Astrocyte of the cerebellum (primary cell): Measurements from ENCODE around the gene MTF2.

Source experiments
- DNase-seq: peaks from one replicate; pipeline ENCODE4 v3.0.0-alpha.2; 2011; ENCODE audit warnings: low read depth
- H3K4me3 ChIP-seq: 2 replicates; pipeline ENCODE4 v1.5.1; 2011; ENCODE audit warnings: mild to moderate bottlenecking, low read depth, low read length, moderate library complexity
- in situ Hi-C: cut with HindIII; loops from 2 replicates; pipeline ENCODE4 v1.10.0; 2017; ENCODE audit warnings: low sequenced_read_pairs
- TF ChIP-seq, protein P1 (sequence below): IDR thresholded peaks from 2 replicates; pipeline ENCODE4 v1.5.1; 2012; ENCODE audit warnings: low read length, low read depth, moderate library complexity, mild to moderate bottlenecking; ENCODE audit errors: missing control alignments

The MTF2 gene

DNA sequence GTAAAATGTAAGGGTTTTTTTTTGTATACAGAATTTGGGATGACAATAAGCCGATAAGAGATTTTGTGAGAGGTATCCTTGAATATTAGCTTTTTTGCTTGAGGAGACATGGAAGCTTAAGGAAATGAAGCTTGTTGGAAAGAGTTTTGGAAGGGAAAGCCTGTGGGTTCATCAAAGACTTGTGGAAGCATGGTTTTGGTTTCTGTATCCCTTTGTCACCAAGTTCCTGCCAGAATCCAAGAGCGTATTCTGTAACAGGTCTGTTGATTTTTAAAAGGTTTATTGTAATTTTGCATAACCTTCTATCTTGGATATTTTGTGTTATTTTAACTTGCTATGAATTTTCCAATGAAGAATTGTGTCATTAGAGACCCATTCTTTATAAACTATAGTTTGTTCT lies 63.1 kb downstream of the MTF2 start:
- DNase-seq = no peak
- TF ChIP-seq, protein P1, sequence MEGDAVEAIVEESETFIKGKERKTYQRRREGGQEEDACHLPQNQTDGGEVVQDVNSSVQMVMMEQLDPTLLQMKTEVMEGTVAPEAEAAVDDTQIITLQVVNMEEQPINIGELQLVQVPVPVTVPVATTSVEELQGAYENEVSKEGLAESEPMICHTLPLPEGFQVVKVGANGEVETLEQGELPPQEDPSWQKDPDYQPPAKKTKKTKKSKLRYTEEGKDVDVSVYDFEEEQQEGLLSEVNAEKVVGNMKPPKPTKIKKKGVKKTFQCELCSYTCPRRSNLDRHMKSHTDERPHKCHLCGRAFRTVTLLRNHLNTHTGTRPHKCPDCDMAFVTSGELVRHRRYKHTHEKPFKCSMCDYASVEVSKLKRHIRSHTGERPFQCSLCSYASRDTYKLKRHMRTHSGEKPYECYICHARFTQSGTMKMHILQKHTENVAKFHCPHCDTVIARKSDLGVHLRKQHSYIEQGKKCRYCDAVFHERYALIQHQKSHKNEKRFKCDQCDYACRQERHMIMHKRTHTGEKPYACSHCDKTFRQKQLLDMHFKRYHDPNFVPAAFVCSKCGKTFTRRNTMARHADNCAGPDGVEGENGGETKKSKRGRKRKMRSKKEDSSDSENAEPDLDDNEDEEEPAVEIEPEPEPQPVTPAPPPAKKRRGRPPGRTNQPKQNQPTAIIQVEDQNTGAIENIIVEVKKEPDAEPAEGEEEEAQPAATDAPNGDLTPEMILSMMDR = no peak
- in situ Hi-C loops = no loop called here
- H3K4me3 ChIP-seq = no peak overlapping the region

DNA sequence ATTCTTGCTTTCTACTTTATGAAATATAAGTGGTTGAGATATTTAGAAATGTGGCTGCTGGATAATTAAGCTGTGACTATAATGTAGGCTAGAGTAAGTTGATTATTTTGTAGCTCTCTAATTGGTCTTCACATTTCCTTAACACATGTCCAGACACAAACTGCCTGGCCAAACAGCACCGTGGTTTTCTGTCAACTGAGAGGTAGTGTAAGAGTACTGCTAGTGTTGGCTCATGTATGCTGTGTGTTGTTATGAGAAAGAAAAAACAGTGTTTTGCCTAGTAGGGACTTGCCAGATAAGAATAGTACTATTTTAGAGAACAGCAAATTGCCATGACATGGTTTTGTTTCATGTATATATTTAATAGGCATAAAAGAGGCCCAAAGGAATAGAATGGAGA lies 64.1 kb downstream of the MTF2 start:
- no peak for DNase-seq
- TF ChIP-seq, protein P1 = no peak
- in situ Hi-C loops = no loop called here
- H3K4me3 ChIP-seq = no peak overlapping the region

DNA sequence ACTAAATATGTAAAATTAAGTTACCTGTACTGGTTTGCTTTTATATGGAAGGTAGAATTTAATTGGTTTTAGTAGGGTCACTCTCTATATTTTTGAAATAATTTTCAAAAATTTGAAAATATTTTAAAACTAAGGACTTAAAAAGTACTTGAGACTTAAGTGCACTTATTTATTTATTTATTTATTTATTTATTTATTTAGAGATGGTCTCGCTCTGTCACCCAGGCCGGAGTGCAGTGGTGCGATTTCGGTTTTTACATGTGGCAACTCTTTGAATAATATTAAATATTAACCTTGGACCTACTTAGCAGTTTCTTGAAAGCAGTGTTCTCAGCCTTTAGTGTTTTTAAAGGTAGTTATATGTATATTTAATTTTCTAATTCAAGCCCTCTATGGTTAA lies 64.7 kb downstream of the MTF2 start:
- TF ChIP-seq, protein P1 = no peak
- H3K4me3 ChIP-seq = no peak overlapping the region
- no peak for DNase-seq
- in situ Hi-C loops = no loop called here

DNA sequence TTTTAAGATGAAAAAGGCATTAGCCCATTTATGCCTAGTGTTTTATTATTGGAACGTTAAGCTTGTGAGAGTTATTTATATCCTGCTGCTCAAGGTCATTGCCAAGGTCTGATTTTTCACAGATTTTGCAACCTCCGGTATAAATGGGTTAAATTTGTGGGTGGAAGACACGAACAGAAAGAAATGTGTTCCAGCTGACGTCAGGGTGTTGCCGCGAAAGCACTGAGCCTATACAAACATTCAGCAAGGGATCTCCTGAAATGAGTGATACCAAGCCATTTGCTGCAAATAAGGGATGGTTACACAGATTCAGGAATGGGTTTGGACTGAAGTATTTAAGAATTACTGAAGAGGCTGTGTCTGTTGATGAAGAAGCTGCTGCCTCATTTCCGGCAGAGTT lies 68.9 kb downstream of the MTF2 start:
- in situ Hi-C loops = no loop called here
- H3K4me3 ChIP-seq = no peak overlapping the region
- TF ChIP-seq, protein P1 = no peak
- DNase-seq = no peak

DNA sequence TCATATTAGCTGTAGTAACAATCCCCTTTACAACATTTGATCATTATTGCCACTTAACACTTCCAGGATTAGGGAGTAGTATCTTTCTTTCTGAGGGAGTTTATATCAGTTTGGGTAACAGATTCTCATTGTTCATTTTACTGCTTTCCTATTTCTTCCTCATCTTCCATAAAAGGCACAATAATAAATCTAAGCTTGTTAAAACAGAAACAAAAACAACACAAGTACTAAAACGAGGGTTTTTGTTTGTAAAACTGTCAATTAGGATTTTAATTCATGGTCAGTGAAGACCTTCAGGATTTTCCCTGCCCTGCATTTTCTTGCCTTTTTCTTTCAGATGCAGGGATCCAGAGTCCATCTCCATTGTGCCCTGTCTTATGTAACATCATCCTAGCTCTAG lies 71.6 kb downstream of the MTF2 start:
- in situ Hi-C loops = no loop called here
- no peak for DNase-seq
- no peak overlapping the region for H3K4me3 ChIP-seq

DNA sequence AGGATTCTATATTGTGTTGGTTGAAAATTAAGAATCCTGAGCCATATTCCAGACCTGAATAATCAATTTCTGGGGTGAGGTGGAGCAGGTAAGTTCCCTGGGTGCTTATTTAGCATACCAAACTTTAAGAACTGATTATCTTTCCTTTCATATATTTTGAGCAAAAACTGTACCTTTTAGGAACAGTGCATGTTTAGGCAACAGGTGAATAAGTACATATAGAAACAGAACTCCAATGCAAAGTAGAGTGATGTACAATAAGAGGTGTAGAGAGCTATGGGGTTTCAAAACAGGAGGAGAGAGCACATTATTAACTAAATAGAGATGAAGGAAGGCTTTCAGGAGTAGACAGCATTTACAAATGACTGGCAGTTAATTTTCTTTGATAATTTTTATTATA lies 72.4 kb downstream of the MTF2 start:
- in situ Hi-C loops = no loop called here
- no peak overlapping the region for H3K4me3 ChIP-seq
- TF ChIP-seq, protein P1 = no peak
- no peak for DNase-seq

More for the DNA sequence above, 71.6 kb downstream of the MTF2 start:
- TF ChIP-seq, protein P1 = no peak

DNA sequence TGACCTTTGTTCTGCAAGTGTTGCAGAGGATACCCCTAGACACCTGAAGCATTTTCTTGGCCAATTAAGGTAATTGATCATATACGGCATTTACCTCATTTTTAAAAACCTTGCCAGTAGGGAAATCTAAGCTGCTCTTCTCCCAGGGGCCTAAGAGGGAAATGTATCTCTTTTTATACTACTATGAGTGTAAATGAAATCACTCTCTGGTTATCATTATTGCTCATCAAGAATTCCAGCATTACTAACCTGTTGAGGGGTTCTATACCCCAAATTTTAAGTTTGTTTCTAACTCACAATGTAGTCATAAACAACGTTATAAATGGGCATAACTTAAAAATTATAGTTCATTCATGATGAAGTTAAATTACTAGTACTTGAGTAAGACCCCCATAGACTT lies 73.8 kb downstream of the MTF2 start:
- in situ Hi-C loops = no loop called here
- DNase-seq = no peak
- TF ChIP-seq, protein P1 = no peak

More for the DNA sequence above, 73.8 kb downstream of the MTF2 start:
- H3K4me3 ChIP-seq = no peak overlapping the region
